ENCODE data around the gene NIM1K. TPM values are rescaled to one million over a fixed set of nuclear protein-coding genes. Genes with fewer than 3 reads are reported as not detected.

NIM1K gene
- total RNA-seq, 1 donor from 2014 or later, result 0.25 TPM

Other genes starting within 250 kb of the NIM1K start
- gene ANXA2R, start 151.9 kb upstream of the NIM1K start, total RNA-seq, result 0.82 TPM
- 15.0 TPM for gene ZNF131, start 71.3 kb upstream of the NIM1K start, total RNA-seq
- 23.7 TPM for gene HMGCS1, start 121.2 kb downstream of the NIM1K start, total RNA-seq
- gene CCL28, start 220.2 kb downstream of the NIM1K start, total RNA-seq, result 0.60 TPM